WTC11 (cell line): ENCODE results near the gene HCFC1.

Experiments used
- CBFB ChIP-seq: sonication (generic); formaldehyde crosslinking; IDR thresholded peaks from 2 replicates; pipeline ENCODE4 v1.8.1; 2022; ENCODE audit warnings: mild to moderate bottlenecking, low read depth, missing genetic modification reagents
- JUN ChIP-seq: sonication (generic); formaldehyde crosslinking; IDR thresholded peaks from 2 replicates; pipeline ENCODE4 v1.8.0; 2023; ENCODE audit warnings: mild to moderate bottlenecking, missing genetic modification reagents
- NR2C2 ChIP-seq: sonication (generic); formaldehyde crosslinking; IDR thresholded peaks from 2 replicates; pipeline ENCODE4 v1.8.0; 2022; ENCODE audit warnings: mild to moderate bottlenecking, missing genetic modification reagents
- USF2 ChIP-seq: sonication (generic); formaldehyde crosslinking; IDR thresholded peaks from 2 replicates; pipeline ENCODE4 v1.8.1; 2023; ENCODE audit warnings: mild to moderate bottlenecking, missing genetic modification reagents, moderate library complexity

GRCh38 chrX:153999359-154000037 is 27.9 kb upstream of the HCFC1 start:
- TF ChIP-seq NR2C2 (no peak), JUN (CRISPR knock-in tag) (no peak), CBFB (CRISPR knock-in tag) (no peak), USF2 (CRISPR knock-in tag) (no peak)
